Fibroblast of mammary gland (primary cell): Measurements from ENCODE around the gene CA4.

Experiments
- DNase-seq: peaks from one replicate; pipeline ENCODE4 v3.0.0-alpha.2; 2010; ENCODE audit warnings: low read depth
- H3K4me3 ChIP-seq: 2 replicates; pipeline ENCODE4 v1.5.1; 2011; ENCODE audit warnings: low read depth, mild to moderate bottlenecking, low read length, moderate library complexity; ENCODE audit not compliant: control insufficient read depth
- CTCF ChIP-seq: conservative IDR thresholded peaks from 2 replicates; pipeline ENCODE4 v1.5.1; 2011; ENCODE audit warnings: low read depth, low read length, inconsistent platforms; ENCODE audit not compliant: control insufficient read depth, insufficient read depth

Gene CA4

GRCh38 chr17:60165223-60165622 lies 15.4 kb downstream of the CA4 start:
- no peak for DNase-seq
- TF ChIP-seq CTCF = no peak
- no peak overlapping the region for H3K4me3 ChIP-seq

- H3K4me3 ChIP-seq = no peak overlapping the region
- DNase-seq = no peak
- no peak for TF ChIP-seq CTCF
Observed at GRCh38 chr17:60165971-60166370, 16.2 kb downstream of the CA4 start.

- no peak overlapping the region for H3K4me3 ChIP-seq
- no peak for TF ChIP-seq CTCF
- peak; percentile 28 for DNase-seq
Observed at GRCh38 chr17:60167065-60167741, 17.4 kb downstream of the CA4 start.

GRCh38 chr17:60168654-60169053 lies 18.9 kb downstream of the CA4 start:
- no peak overlapping the region for H3K4me3 ChIP-seq
- no peak for TF ChIP-seq CTCF
- no peak for DNase-seq

GRCh38 chr17:60169921-60170817 lies 20.4 kb downstream of the CA4 start:
- peak; percentile 57 for DNase-seq

More at GRCh38 chr17:60169921-60170817, 20.4 kb downstream of the CA4 start:
- no peak overlapping the region for H3K4me3 ChIP-seq
- no peak for TF ChIP-seq CTCF
